OCI-LY1 (cell line): ENCODE measurements around the gene SH3PXD2A.

Source experiments
- H2AFZ ChIP-seq: fragments of 200-600 bp; sonication (generic), shearing (Covaris generic); 2 replicates; pipeline ENCODE4 v1.6.0; 2014; ENCODE audit warnings: antibody characterized with exemption, mild to moderate bottlenecking, low read length
- H3F3A ChIP-seq: fragments of 200-600 bp; sonication (generic), shearing (Covaris generic); 2 replicates; pipeline ENCODE4 v1.6.0; 2014; ENCODE audit warnings: mild to moderate bottlenecking, antibody characterized with exemption, low read length, moderate library complexity; ENCODE audit not compliant: insufficient read depth
- H3K27ac ChIP-seq: fragments of 200-600 bp; sonication (generic); 2 replicates; pipeline ENCODE4 v1.5.1; 2014; ENCODE audit warnings: low read length, mixed run types, mild to moderate bottlenecking, low read depth; ENCODE audit not compliant: poor library complexity, severe bottlenecking
- H3K27me3 ChIP-seq: fragments of 200-600 bp; sonication (generic); 2 replicates; pipeline ENCODE4 v1.6.0; 2014; ENCODE audit warnings: antibody characterized with exemption, mild to moderate bottlenecking, low read length, moderate library complexity; ENCODE audit not compliant: insufficient read depth
- H3K36me3 ChIP-seq: fragments of 200-600 bp; sonication (generic); 2 replicates; pipeline ENCODE4 v1.6.1; 2014; ENCODE audit warnings: mild to moderate bottlenecking, antibody characterized with exemption, low read length, moderate library complexity, mixed read lengths; ENCODE audit not compliant: insufficient read depth
- H3K4me1 ChIP-seq: fragments of 200-600 bp; sonication (generic); 2 replicates; pipeline ENCODE4 v1.5.1; 2014; ENCODE audit warnings: mild to moderate bottlenecking, low read length, moderate library complexity; ENCODE audit not compliant: insufficient read depth, severe bottlenecking
- H3K4me2 ChIP-seq: fragments of 200-600 bp; sonication (generic), shearing (Covaris generic); 2 replicates; pipeline ENCODE4 v1.6.1; 2014; ENCODE audit warnings: low read length
- H3K4me3 ChIP-seq: fragments of 200-600 bp; sonication (generic); 2 replicates; pipeline ENCODE4 v1.5.1; 2014; ENCODE audit warnings: low read length, low read depth, mild to moderate bottlenecking, mixed read lengths; ENCODE audit not compliant: poor library complexity, severe bottlenecking
- H3K79me2 ChIP-seq: fragments of 200-600 bp; shearing (Covaris generic); 2 replicates; pipeline ENCODE4 v1.6.1; 2016; ENCODE audit warnings: mixed run types, low read length, mixed read lengths; ENCODE audit not compliant: insufficient read depth
- H3K9ac ChIP-seq: fragments of 200-600 bp; sonication (generic), shearing (Covaris generic); 2 replicates; pipeline ENCODE4 v1.6.1; 2014; ENCODE audit warnings: mild to moderate bottlenecking, low read length, mixed read lengths
- H3K9me2 ChIP-seq: fragments of 200-600 bp; sonication (generic), shearing (Covaris generic); 2 replicates; pipeline ENCODE4 v1.6.1; 2014; ENCODE audit warnings: low read depth, mild to moderate bottlenecking, low read length, mixed read lengths
- H3K9me3 ChIP-seq: fragments of 200-600 bp; shearing (Covaris generic); 2 replicates; pipeline ENCODE4 v1.6.1; 2014; ENCODE audit warnings: low read length, mixed read lengths
- H4K20me1 ChIP-seq: fragments of 200-600 bp; sonication (generic), shearing (Covaris generic); 2 replicates; pipeline ENCODE4 v1.6.0; 2016; ENCODE audit warnings: mild to moderate bottlenecking, low read length; ENCODE audit not compliant: insufficient read depth
- EZH2 ChIP-seq: fragments of 200-600 bp; sonication (generic), shearing (Covaris generic); IDR thresholded peaks from 2 replicates; pipeline ENCODE4 v1.8.0; 2017; ENCODE audit warnings: borderline replicate concordance, mixed run types, mild to moderate bottlenecking, antibody characterized with exemption, low read length, moderate library complexity, mixed read lengths
- TF ChIP-seq, protein P1 (sequence below): fragments of 200-600 bp; sonication (generic), shearing (Covaris generic); IDR thresholded peaks from 2 replicates; pipeline ENCODE4 v1.5.1; 2017; ENCODE audit warnings: mild to moderate bottlenecking, antibody characterized with exemption, low read length, moderate library complexity, mixed read lengths

SH3PXD2A gene

DNA sequence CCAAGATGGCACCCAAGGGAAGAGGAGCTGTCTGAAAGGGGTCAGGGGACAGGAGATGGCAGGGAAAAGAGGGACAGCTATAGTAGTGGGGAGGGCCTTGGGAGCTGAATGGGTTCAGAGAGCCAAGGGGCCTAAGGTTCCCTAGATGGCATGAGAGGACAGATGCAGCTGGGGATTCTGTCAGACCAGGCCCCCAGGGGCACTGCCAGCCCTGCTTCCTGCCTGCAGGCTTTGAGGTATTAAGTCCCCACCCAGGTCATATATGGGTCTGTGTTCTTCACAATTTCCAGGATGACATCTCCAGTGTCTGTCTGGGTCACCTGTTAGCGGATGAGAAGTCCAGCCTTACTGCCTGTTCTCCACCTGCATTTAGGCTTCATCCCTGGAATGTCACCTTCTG, 305.1 kb downstream of the SH3PXD2A start:
- Histone ChIP-seq H3K9me2 (no peaks in the 10 kb centered on the region), H3K4me2 (no peak overlapping the region), H3K4me1 (no peaks in the 10 kb centered on the region), H3K4me3 (no peak overlapping the region), H3K79me2 (no peaks in the 10 kb centered on the region), H3K27ac (no peak overlapping the region), H3K9me3 (no peaks in the 10 kb centered on the region), H3K27me3 (peaks cover 12% of the 10 kb centered on the region), H2AFZ (no peak overlapping the region), H4K20me1 (no peaks in the 10 kb centered on the region), H3K36me3 (no peaks in the 10 kb centered on the region), H3F3A (no peaks in the 10 kb centered on the region), H3K9ac (no peak overlapping the region)
- TF ChIP-seq EZH2, result no peak
- TF ChIP-seq, protein P1, sequence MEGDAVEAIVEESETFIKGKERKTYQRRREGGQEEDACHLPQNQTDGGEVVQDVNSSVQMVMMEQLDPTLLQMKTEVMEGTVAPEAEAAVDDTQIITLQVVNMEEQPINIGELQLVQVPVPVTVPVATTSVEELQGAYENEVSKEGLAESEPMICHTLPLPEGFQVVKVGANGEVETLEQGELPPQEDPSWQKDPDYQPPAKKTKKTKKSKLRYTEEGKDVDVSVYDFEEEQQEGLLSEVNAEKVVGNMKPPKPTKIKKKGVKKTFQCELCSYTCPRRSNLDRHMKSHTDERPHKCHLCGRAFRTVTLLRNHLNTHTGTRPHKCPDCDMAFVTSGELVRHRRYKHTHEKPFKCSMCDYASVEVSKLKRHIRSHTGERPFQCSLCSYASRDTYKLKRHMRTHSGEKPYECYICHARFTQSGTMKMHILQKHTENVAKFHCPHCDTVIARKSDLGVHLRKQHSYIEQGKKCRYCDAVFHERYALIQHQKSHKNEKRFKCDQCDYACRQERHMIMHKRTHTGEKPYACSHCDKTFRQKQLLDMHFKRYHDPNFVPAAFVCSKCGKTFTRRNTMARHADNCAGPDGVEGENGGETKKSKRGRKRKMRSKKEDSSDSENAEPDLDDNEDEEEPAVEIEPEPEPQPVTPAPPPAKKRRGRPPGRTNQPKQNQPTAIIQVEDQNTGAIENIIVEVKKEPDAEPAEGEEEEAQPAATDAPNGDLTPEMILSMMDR, result no peak

DNA sequence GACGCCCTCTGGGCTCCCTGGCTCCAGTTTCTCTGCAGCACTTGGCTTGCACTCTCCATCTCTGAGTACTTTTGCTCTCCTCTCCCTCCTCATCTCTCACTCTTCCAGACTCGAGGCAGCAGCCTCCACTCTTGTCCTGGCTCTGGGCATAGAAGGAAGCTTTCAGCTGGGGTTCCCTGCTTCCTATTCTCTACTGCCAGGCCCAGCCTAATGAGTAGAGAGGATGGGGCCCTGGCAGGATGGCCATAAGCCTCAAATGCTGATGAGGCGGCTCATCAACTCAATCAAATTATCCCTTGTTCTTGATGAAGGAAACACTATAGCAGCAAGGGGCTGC, 306.1 kb downstream of the SH3PXD2A start:
- H3F3A ChIP-seq, result no peaks in the 10 kb centered on the region
- H4K20me1 ChIP-seq, result no peaks in the 10 kb centered on the region
- no peaks in the 10 kb centered on the region for H3K36me3 ChIP-seq
- TF ChIP-seq, protein P1, result no peak
- TF ChIP-seq EZH2, result no peak
- H3K79me2 ChIP-seq, result no peaks in the 10 kb centered on the region
- peaks cover 12% of the 10 kb centered on the region for H3K27me3 ChIP-seq
- no peak overlapping the region for H3K9ac ChIP-seq
- H3K9me3 ChIP-seq, result no peaks in the 10 kb centered on the region
- no peaks in the 10 kb centered on the region for H3K4me1 ChIP-seq
- H3K27ac ChIP-seq, result no peak overlapping the region
- no peaks in the 10 kb centered on the region for H3K9me2 ChIP-seq
- H3K4me2 ChIP-seq, result no peak overlapping the region
- no peak overlapping the region for H3K4me3 ChIP-seq
- no peak overlapping the region for H2AFZ ChIP-seq

DNA sequence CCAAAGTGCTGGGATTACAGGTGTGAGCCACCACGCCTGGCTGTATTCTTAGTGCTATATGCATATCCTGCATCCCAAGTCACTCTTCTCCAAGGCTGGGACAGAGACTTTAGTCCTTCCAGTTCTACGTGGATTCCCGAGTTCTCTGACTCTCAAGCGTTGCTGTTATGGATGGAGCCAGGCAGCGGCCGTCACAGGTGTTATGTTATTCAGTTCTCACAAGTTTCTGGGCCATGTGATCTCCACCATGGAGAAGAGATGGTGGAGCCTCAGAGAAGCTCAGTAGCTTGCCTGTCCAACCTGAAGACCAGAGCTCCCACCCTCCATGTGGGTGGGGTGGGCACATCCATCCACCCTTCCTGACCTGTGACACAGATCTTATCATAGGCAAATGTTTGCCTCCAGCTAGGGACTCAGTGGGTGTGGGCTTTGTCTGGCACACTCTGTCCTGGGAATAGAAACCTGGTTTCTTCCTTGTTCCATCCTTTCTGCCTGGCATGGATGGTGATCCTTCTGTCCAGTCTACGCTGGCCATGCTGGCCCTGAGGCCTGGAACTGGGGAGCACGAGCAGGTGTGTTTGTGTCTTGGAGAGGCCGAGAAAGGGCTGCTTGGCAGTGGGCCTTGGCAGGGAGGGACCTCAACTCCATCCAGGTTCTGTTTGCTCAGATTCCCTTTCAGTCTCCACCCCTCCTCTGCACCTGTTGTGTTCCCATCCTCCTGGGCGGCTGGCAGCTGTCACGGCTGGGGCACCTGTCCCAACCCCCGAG, 306.6 kb downstream of the SH3PXD2A start:
- no peak for TF ChIP-seq EZH2
- TF ChIP-seq, protein P1, result no peak
- Histone ChIP-seq H3K9ac (no peak overlapping the region), H3K36me3 (no peaks in the 10 kb centered on the region), H3K27me3 (peaks cover 8% of the 10 kb centered on the region), H2AFZ (no peak overlapping the region), H3K9me3 (no peaks in the 10 kb centered on the region), H4K20me1 (no peaks in the 10 kb centered on the region), H3F3A (no peaks in the 10 kb centered on the region), H3K9me2 (no peaks in the 10 kb centered on the region), H3K4me2 (no peak overlapping the region), H3K79me2 (no peaks in the 10 kb centered on the region), H3K27ac (no peak overlapping the region), H3K4me1 (no peaks in the 10 kb centered on the region), H3K4me3 (no peak overlapping the region)
